ENCODE results near the gene ZFR. TPM values are rescaled to one million over a fixed set of nuclear protein-coding genes. Genes with fewer than 3 reads are reported as not detected.

Gene ZFR
- polyA plus RNA-seq, 3 donors, result 29.8 to 81.8 (median 62.3) TPM

DNA sequence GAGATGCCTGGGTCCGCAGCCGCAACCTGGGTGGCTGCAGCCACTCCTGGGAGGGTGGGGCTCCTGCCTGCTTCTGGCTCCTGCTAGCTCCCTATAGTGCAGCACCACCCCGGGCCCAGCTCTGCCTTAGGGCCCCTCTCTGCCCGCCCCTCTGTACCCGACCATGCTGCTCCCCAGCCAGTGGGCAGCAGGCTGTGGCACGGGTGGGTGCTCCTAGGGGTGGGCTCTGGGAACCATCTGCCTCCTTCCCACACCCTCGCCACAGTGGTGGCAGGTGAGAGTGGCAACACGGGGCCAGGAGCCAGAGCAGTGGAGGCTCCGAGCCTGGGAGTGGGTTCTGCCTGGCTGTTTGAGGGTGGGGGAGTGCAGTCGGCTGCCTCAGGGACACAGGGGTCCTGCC is 124.0 kb downstream of the ZFR start:
- intact Hi-C loops (cut with micrococcal nuclease), result no loop called here

DNA sequence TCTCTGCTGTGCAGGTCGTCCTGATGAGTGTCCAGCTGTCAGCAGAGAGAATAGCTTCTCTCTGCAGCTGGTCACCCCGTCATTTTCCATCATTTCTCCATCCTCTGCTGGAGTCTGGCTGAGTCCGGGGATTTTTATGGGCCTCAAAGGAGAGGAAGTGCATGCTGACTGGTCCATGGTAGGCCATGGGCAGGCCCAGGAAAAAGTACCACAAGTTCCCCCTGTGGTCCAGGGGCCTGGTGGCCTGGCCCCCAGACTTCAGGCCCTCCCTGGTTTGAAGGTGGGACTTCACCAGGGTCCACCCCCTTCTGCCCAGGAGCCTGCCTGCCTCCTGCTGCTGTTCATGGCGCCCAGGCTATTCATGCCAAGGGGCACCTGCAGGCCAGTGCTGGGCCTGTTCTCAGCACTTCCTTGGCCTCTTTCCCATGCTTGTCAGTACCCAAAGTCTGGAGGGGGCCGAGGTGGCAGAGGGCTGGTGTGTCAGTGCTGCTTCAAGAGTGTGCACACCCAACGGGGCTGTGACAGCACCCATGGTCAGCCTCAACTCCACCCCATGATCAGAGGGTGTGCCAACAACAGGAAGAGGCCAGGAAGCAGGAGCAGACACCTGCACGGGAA is 124.5 kb downstream of the ZFR start:
- H3K9ac ChIP-seq (ENCODE audit: insufficient read depth, low read length, poor library complexity, severe bottlenecking), result no peak overlapping the region
- no peaks in the 10 kb centered on the region for H3K79me2 ChIP-seq (ENCODE audit: insufficient read depth, low read length)
- no peak overlapping the region for H3K4me3 Mint-ChIP-seq
- no peak for DNase-seq
- H3K4me2 ChIP-seq (replicated peaks; ENCODE audit: extremely low read depth, low read length, poor library complexity, severe bottlenecking), result no peak overlapping the region
- H3K27me3 ChIP-seq (ENCODE audit: control insufficient read depth in 2 of 2, insufficient read depth in 2 of 2, low read length in 2 of 2), result no peaks in the 10 kb centered on the region
- TF ChIP-seq, protein P1, sequence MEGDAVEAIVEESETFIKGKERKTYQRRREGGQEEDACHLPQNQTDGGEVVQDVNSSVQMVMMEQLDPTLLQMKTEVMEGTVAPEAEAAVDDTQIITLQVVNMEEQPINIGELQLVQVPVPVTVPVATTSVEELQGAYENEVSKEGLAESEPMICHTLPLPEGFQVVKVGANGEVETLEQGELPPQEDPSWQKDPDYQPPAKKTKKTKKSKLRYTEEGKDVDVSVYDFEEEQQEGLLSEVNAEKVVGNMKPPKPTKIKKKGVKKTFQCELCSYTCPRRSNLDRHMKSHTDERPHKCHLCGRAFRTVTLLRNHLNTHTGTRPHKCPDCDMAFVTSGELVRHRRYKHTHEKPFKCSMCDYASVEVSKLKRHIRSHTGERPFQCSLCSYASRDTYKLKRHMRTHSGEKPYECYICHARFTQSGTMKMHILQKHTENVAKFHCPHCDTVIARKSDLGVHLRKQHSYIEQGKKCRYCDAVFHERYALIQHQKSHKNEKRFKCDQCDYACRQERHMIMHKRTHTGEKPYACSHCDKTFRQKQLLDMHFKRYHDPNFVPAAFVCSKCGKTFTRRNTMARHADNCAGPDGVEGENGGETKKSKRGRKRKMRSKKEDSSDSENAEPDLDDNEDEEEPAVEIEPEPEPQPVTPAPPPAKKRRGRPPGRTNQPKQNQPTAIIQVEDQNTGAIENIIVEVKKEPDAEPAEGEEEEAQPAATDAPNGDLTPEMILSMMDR (IDR thresholded peaks at IDR 0.05), result no peak
- intact Hi-C loops (cut with micrococcal nuclease), result loop anchor here in 1 of 2 donors (10.0 kb wide), 1 partner anchor 85 kb away; no protein-coding TSS in a partner anchor
- H4K20me1 ChIP-seq (ENCODE audit: insufficient read depth, low read length), result no peaks in the 10 kb centered on the region
- H3K27ac Mint-ChIP-seq, result no peak overlapping the region
- H3K36me3 Mint-ChIP-seq, result no peaks in the 10 kb centered on the region
- no peaks in the 10 kb centered on the region for H3K36me3 ChIP-seq (replicated peaks in 1 of 2; ENCODE audit: control insufficient read depth in 1 of 2, insufficient read depth in 2 of 2, low read length in 2 of 2)
- no peak overlapping the region for H2AFZ ChIP-seq (ENCODE audit: insufficient read depth, low read depth, low read length, poor library complexity, severe bottlenecking)
- H3K27ac ChIP-seq (ENCODE audit: low read depth in 1 of 2, low read length in 2 of 2), result no peak overlapping the region
- H3K4me1 ChIP-seq (ENCODE audit: control insufficient read depth in 1 of 2, insufficient read depth in 2 of 2, low read length in 2 of 2), result no peaks in the 10 kb centered on the region
- WGBS (ENCODE audit: insufficient coverage), result 96% methylated on average over 5 of the region's 7 CpGs
- H3K27me3 Mint-ChIP-seq (ENCODE audit: low read depth in 3 of 3), result peaks cover 3% of the 10 kb centered on the region in 3 donors
- H3K9me3 ChIP-seq (replicated peaks in 1 of 2; ENCODE audit: control insufficient read depth in 1 of 2, insufficient read depth in 1 of 2, low read length in 2 of 2), result peaks cover 31 to 41% of the 10 kb centered on the region in 2 donors
- no peak overlapping the region for H3K4me3 ChIP-seq (replicated peaks in 1 of 3; ENCODE audit: low read depth in 2 of 3, low read length in 3 of 3)
- H3K9me3 Mint-ChIP-seq, result peaks cover 15 to 44% (median 32%) of the 10 kb centered on the region in 7 donors
- H3K4me1 Mint-ChIP-seq, result no peaks in the 10 kb centered on the region

More for the DNA sequence above, 124.0 kb downstream of the ZFR start:
- Mint-ChIP-seq H3K4me1 (no peaks in the 10 kb centered on the region), H3K27me3 (ENCODE audit: low read depth in 3 of 3) (peaks cover 3% of the 10 kb centered on the region in 3 donors), H3K27ac (no peak overlapping the region), H3K36me3 (no peaks in the 10 kb centered on the region), H3K9me3 (peaks cover 15 to 44% (median 32%) of the 10 kb centered on the region in 7 donors), H3K4me3 (no peak overlapping the region)
- DNase-seq, result no peak
- H2AFZ ChIP-seq (ENCODE audit: insufficient read depth, low read depth, low read length, poor library complexity, severe bottlenecking), result no peak overlapping the region
- H3K9ac ChIP-seq (ENCODE audit: insufficient read depth, low read length, poor library complexity, severe bottlenecking), result no peak overlapping the region
- no peaks in the 10 kb centered on the region for H4K20me1 ChIP-seq (ENCODE audit: insufficient read depth, low read length)
- H3K79me2 ChIP-seq (ENCODE audit: insufficient read depth, low read length), result no peaks in the 10 kb centered on the region
- H3K36me3 ChIP-seq (replicated peaks in 1 of 2; ENCODE audit: control insufficient read depth in 1 of 2, insufficient read depth in 2 of 2, low read length in 2 of 2), result no peaks in the 10 kb centered on the region
- H3K27me3 ChIP-seq (ENCODE audit: control insufficient read depth in 2 of 2, insufficient read depth in 2 of 2, low read length in 2 of 2), result no peaks in the 10 kb centered on the region
- H3K9me3 ChIP-seq (replicated peaks in 1 of 2; ENCODE audit: control insufficient read depth in 1 of 2, insufficient read depth in 1 of 2, low read length in 2 of 2), result peaks cover 31 to 41% of the 10 kb centered on the region in 2 donors
- WGBS (ENCODE audit: insufficient coverage), result 100% methylated on average over 6 of the region's 10 CpGs
- no peak overlapping the region for H3K27ac ChIP-seq (ENCODE audit: low read depth in 1 of 2, low read length in 2 of 2)
- no peak overlapping the region for H3K4me3 ChIP-seq (replicated peaks in 1 of 3; ENCODE audit: low read depth in 2 of 3, low read length in 3 of 3)
- no peaks in the 10 kb centered on the region for H3K4me1 ChIP-seq (ENCODE audit: control insufficient read depth in 1 of 2, insufficient read depth in 2 of 2, low read length in 2 of 2)
- TF ChIP-seq, protein P1 (IDR thresholded peaks at IDR 0.05), result no peak
- no peak overlapping the region for H3K4me2 ChIP-seq (replicated peaks; ENCODE audit: extremely low read depth, low read length, poor library complexity, severe bottlenecking)

Measured in CD14-positive monocyte (primary cell).